ENCODE results near the gene APRT.

The APRT gene

GRCh38 chr16:88819126-88819525 lies 7.4 kb upstream of the APRT start:
- TF ChIP-seq CTCF (IDR thresholded peaks at IDR 0.05; ENCODE audit: low read depth, low read length): no peak
- H3K4me3 ChIP-seq (ENCODE audit: low read depth, low read length): no peak overlapping the region
- no peak for DNase-seq (ENCODE audit: low read depth, low spot score)
- in situ Hi-C loops (cut with HindIII; ENCODE audit: low sequenced_read_pairs): no loop called here

GRCh38 chr16:88818575-88818874 lies 6.8 kb upstream of the APRT start:
- no peak overlapping the region for H3K4me3 ChIP-seq (ENCODE audit: low read depth, low read length)
- no peak for DNase-seq (ENCODE audit: low read depth, low spot score)
- no peak for TF ChIP-seq CTCF (IDR thresholded peaks at IDR 0.05; ENCODE audit: low read depth, low read length)
- in situ Hi-C loops (cut with HindIII; ENCODE audit: low sequenced_read_pairs): no loop called here

- no peak for DNase-seq (ENCODE audit: low read depth, low spot score)
- H3K4me3 ChIP-seq (ENCODE audit: low read depth, low read length): no peak overlapping the region
- in situ Hi-C loops (cut with HindIII; ENCODE audit: low sequenced_read_pairs): no loop called here
- no peak for TF ChIP-seq CTCF (IDR thresholded peaks at IDR 0.05; ENCODE audit: low read depth, low read length)
Measured at GRCh38 chr16:88817785-88818574, 6.3 kb upstream of the APRT start.

GRCh38 chr16:88816736-88817535 lies 5.2 kb upstream of the APRT start:
- H3K4me3 ChIP-seq (ENCODE audit: low read depth, low read length): no peak overlapping the region
- no peak for TF ChIP-seq CTCF (IDR thresholded peaks at IDR 0.05; ENCODE audit: low read depth, low read length)
- in situ Hi-C loops (cut with HindIII; ENCODE audit: low sequenced_read_pairs): no loop called here
- DNase-seq (ENCODE audit: low read depth, low spot score): no peak

GRCh38 chr16:88815901-88816589 lies 4.3 kb upstream of the APRT start:
- no peak overlapping the region for H3K4me3 ChIP-seq (ENCODE audit: low read depth, low read length)
- in situ Hi-C loops (cut with HindIII; ENCODE audit: low sequenced_read_pairs): no loop called here
- no peak for DNase-seq (ENCODE audit: low read depth, low spot score)
- peak; percentile 77 for TF ChIP-seq CTCF (IDR thresholded peaks at IDR 0.05; ENCODE audit: low read depth, low read length)

- H3K4me3 ChIP-seq (ENCODE audit: low read depth, low read length): no peak overlapping the region
- TF ChIP-seq CTCF (IDR thresholded peaks at IDR 0.05; ENCODE audit: low read depth, low read length): no peak
- DNase-seq (ENCODE audit: low read depth, low spot score): no peak
- in situ Hi-C loops (cut with HindIII; ENCODE audit: low sequenced_read_pairs): no loop called here
Measured at GRCh38 chr16:88815227-88815626, 3.5 kb upstream of the APRT start.

All from astrocyte of the spinal cord (primary cell).